Activated T-helper 1 cell treated with Interleukin-2 at 50 U/mL for 16 hours (primary cell): ENCODE measurements around the gene TIAM2.
"Not testable (repeated sequence)": the region's sequence is repeated elsewhere in the genome, so short reads cannot be mapped to it uniquely, and the experiment has no call there.

ENCODE experiments used
- DNase-seq: peaks from one replicate; pipeline ENCODE4 v3.0.0-alpha.2; 2020; ENCODE audit warnings: low read depth

The TIAM2 gene

GRCh38 chr6:154995254-154996015 lies at the start of gene TIAM2:
Gene TIAM2 (plus strand): TSS chr6:154995315. CDS start chr6:155129224, 133,909 bp downstream.
- DNase-seq = no peak

- no peak for DNase-seq
Measured at GRCh38 chr6:154950979-154951344, 44.2 kb upstream of the TIAM2 start.

GRCh38 chr6:154951345-154952200 lies 43.5 kb upstream of the TIAM2 start:
- DNase-seq = no peak

- no peak for DNase-seq
Measured at GRCh38 chr6:154953644-154954043, 41.5 kb upstream of the TIAM2 start.

DNA sequence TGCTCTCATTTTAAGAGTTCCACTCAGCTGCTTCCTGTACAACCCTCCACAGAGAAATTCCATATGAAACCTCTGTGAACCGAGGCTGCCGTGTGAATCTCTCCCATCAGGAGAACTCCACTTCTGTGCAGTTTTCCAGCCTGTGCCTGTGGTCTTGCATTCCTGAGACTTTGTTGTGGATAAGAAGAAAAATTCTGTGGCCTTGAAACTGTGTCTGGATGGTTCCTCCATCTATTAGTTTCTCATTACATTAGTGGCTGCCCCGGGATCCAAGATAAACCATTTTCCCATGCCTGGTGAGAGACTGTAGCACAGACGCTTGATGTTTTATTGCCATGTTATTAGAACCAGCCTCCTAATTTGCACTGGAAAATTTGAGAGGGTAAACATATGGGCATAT lies 40.8 kb upstream of the TIAM2 start:
- DNase-seq = no peak

DNA sequence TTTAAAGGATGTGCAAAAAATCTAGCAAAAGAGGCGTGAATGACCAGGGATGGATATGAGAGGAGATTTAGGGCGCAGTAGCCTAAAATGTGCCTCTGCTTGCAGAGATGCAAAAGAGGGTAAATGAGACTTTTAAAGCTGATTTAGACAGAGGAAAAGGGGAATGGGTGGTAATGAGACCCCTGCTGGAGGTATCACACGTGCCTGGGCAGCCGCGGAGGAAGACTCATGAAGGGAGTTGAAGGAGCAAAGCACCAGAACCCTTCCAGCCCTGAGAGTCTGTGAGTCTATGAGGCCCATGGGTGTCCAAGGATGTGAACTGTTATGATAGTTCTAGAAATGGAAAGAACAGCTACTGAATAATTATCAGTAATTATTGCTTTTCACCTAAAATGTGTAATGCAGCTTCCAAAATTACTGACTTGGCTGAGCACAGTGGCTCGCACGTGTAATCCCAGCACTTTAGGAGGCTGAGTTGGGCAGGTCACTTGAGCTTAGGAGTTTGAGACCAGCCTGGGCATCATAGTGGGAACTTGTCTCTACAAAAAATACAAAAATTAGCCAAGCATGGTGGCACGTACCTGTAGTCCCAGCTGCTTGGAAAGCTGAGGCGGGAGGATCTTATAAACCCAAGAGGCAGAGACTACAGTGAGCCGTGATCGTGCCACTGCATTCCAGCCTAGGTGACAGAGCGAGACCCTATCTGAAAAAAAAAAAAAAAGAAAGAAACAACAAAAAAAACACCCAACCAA lies 38.2 kb upstream of the TIAM2 start:
- no peak for DNase-seq

DNA sequence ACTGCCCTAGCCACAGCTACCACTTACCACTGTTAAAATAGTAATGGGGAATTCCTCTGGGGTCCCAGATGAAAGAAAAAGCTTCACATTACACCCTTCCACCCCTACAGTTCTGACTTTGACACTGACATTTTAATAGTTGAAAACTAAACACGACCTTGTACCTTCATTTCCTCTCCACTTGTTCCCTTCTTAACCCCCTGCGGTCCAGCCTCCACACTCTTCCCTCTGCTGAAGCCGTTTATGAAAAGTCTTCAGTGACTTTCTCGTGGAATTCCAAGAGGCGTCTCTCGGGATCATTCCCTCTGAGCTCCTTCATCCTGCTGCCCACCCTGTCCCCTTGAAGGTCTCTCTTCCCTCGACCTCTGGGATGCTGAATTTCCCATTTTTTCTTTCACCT lies 36.6 kb upstream of the TIAM2 start:
- no peak for DNase-seq

DNA sequence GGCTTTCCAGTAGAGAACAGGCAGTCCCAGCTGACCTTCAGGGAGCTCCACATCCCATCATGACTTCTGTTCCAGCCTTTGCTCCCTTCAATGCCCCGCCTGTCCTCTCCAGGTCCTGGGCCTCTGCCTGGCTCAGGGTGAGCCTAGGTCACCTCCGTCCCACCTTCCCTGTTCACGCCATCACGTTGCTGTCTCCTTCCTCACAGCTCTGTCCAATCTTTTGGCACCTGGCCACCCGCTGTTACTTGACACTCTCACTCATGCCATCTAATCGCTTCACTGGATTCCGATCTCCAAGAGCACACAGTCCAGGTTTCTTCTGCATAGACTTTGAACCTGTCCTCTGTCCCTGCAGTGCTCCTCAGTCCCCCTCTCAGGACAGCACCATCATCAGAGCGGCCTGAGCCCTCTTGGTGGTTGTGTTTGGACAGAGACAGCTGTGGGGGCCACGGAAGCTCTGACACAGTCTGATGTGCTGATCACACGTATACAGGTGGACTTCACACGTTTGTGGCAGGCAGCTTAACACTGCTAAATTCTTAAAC lies 34.7 kb upstream of the TIAM2 start:
- DNase-seq = no peak

DNA sequence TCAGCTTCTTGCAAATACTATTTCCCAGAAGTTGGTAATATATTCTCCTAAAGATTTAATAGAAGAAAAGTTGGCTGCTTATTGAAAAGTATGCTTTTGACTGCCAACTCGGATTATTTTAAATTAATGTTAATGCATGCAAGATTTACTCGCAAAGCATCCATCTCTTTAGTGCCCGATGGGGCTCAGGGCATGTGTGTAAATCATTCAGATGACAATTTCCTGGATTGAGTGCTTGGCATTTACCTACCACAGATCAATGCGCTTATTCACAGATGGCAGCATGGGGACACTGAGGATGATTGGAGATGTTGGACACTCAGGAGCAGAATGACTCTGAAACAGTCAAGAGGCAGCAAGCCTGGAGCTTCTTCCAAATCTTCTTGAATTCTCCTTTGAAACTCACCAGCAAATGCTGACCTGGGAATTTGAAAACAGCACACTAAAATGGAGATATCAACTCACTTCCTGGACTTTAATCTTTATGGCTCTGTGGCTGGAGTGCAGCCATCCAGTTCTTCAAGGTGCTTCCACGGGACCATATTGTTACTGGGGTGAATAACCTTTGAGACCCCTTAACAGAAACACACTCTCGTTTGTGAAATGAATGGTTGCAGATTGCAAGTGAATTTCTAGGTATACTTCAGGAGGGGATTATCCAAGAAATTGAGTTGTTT lies 34.1 kb upstream of the TIAM2 start:
- DNase-seq = no peak

GRCh38 chr6:154962753-154963152 lies 32.4 kb upstream of the TIAM2 start:
- DNase-seq = no peak

DNA sequence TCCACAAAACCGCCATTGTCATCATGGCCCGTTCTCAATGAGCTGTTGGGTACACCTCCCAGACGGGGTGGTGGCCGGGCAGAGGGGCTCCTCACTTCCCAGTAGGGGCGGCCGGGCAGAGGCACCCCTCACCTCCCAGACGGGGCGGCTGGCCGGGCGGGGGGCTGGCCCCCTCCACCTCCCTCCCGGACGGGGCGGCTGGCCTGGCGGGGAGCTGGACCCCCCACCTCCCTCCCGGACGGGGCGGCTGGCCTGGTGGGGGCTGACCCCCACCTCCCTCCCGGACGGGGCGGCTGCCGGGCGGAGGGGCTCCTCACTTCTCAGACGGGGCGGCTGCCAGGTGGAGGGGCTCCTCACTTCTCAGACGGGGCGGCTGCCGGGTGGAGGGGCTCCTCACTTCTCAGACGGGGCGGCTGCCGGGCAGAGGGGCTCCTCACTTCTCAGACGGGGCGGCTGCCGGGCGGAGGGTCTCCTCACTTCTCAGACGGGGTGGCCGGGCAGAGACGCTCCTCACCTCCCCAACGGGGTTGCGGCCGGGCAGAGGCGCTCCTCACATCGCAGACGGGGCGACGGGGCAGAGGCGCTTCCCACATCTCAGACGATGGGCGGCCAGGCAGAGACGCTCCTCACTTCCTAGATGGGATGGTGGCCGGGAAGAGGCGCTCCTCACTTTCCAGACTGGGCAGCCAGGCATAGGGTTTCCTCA lies 28.9 kb upstream of the TIAM2 start:
- not testable (repeated sequence) for DNase-seq

- DNase-seq = no peak
Measured at GRCh38 chr6:154969796-154970195, 25.3 kb upstream of the TIAM2 start.

DNA sequence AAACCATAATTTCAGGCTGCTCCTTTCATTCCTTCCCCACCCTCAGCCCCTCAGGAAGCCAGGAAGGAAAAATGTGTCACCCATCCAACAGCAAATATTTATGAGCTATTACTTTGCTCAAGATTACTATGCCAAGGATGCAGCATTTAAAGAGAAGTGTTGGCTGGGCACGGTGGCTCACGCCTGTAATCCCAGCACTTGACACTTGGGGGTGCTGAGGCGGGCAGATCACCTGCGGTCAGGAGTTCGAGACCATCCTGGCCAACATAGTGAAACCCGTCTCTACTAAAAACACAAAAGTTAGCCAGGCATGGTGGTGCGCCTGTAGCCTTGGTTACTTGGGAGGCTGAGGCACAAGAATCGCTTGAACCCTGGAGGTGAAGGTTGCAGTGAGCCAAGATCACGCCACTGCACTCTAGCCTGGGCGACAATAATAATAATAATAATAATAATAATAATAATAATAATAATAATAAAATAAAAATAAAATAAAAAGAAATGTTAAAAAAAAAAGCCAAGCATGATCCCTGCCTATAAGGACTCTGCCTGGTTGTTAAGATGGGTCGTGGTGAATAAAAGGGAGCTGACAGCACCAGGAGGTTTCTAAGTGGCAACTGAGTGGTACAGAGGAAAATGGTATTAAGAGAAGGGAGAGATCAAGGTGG lies 20.5 kb upstream of the TIAM2 start:
- DNase-seq = no peak

DNA sequence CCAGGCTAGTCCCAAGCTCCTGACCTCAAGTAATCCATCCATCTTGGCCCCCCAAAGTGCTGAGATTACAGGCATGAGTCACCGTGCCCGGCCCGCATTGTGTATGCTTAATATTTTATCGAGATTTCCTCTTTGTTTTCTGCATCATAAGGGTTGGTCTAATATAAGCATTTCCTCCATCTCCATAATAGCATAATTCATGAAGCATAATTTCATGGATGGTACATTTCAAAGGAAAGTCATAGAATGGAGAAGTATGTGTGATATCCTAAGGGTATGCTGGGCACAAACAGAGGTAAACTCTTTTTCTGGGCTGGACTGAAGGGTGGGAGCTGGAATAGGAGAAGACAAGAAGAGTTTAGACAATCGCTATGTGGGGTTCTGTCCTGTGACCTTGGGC lies 17.5 kb upstream of the TIAM2 start:
- DNase-seq = no peak

- no peak for DNase-seq
Measured at GRCh38 chr6:154980273-154981078, 14.6 kb upstream of the TIAM2 start.

DNA sequence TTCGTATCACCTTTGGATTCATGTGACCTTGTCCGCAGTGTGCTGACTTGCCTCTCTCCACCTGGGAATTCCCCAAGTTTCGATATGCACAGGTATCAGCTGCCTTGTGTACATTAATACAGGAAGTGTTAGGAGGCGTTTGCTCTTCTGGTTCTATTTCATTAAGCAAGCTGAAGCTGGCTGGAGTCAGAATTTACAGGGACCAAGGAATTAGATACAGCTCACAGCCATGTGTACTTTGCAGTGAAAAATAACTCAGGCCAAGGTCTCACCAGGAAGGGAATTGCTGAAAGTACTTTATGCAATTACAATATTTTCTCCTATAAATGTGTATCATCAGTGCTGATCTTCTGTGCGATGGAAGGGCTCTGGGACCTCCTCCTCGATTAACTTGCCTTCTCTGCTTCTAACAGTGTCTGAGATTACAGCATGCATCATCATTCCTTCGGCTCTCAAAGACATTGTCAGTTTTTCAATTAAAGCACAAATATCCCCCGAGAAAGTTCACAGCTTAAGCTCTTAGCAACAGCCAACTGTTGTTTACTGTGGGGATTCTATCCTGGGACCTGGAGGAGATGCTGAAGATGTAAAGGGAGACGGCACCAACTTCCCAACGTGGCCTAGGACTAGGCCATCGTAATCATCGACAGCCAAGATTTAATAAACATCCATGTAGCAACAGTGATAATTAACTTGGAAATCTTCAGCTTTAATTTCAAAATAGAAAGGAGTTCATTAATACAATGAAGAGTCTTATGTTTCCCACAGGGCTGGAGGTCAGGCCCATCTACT lies 13.8 kb upstream of the TIAM2 start:
- no peak for DNase-seq

DNA sequence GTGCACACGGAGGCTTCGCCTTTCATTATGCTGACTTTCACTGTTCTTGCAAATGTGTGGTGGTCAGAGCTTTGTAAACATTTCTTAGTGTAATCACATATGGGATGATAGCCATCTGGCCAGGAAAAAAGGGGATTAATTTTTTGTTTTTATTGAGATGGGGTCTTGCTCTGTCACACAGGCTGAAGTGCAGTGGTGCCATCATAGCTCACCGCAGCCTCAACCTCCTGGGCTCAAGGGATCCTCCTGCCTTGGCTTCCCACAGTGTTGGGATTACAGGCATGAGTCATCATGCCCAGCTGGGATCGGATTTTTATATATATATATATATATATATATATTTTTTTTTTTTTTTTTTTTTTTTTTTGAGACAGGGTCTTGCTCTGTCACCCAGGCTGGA lies 11.0 kb upstream of the TIAM2 start:
- no peak for DNase-seq

GRCh38 chr6:154986787-154987235 lies 8.3 kb upstream of the TIAM2 start:
- DNase-seq = no peak

GRCh38 chr6:154989448-154989847 lies 5.7 kb upstream of the TIAM2 start:
- no peak for DNase-seq
